HEK293 (cell line): Measurements from ENCODE around the gene CAMK1G.

Experiments
- CTCF ChIA-PET: fragments of 350-600 bp; formaldehyde crosslinking; extraction: SDS; loops from one replicate; lab custom pipeline; 2021; ENCODE audit warnings: antibody characterized with exemption; lab: Yijun Ruan, JAX
- POLR2A ChIA-PET: fragments of 300-600 bp; formaldehyde crosslinking; extraction: SDS; loops from one replicate; lab custom pipeline; 2020; ENCODE audit warnings: antibody characterized with exemption, inconsistent platforms; lab: Yijun Ruan, JAX
- H3K27ac ChIP-seq: fragments of 200-500 bp; sonication (Bioruptor generic); 2 replicates; pipeline ENCODE4 v1.5.1; 2014; ENCODE audit warnings: low read depth, low read length, control low read depth, inconsistent platforms; ENCODE audit errors: extremely low read depth
- H3K36me3 ChIP-seq, 2 experiments: fragments of 200-500 bp in 1 of 2; sonication (Bioruptor generic) in 1 of 2; 1 replicate in 1 of 2; 2 replicates in 1 of 2; pipeline ENCODE4 v1.5.1; 2014 to 2017; ENCODE audit warnings: inconsistent platforms in 2 of 2, low read length in 2 of 2; ENCODE audit not compliant: control insufficient read depth in 2 of 2, insufficient read depth in 1 of 2
- H3K4me1 ChIP-seq: fragments of 200-500 bp; sonication (Bioruptor generic); 2 replicates; pipeline ENCODE4 v1.5.1; 2014; ENCODE audit warnings: mild to moderate bottlenecking, low read length, inconsistent platforms; ENCODE audit not compliant: control insufficient read depth, insufficient read depth
- H3K4me3 ChIP-seq: 2 replicates; pipeline ENCODE4 v1.5.1; 2011; ENCODE audit warnings: low read depth, mild to moderate bottlenecking, control low read depth, low read length, moderate library complexity
- H3K9me3 ChIP-seq: fragments of 200-500 bp; sonication (Bioruptor generic); 2 replicates; pipeline ENCODE4 v1.5.1; 2014; ENCODE audit warnings: low read depth, low read length, inconsistent platforms; ENCODE audit not compliant: control insufficient read depth, insufficient read depth
- GFI1B ChIP-seq: fragments of 450-650 bp; formaldehyde crosslinking; IDR thresholded peaks from 2 replicates; pipeline ENCODE4 v1.5.1; 2016; ENCODE audit warnings: missing biosample characterization, missing genetic modification characterization
- MEIS1 ChIP-seq: sonication (generic); formaldehyde crosslinking; IDR thresholded peaks from 2 replicates; pipeline ENCODE4 v1.8.1; 2022; ENCODE audit warnings: missing genetic modification reagents, mild to moderate bottlenecking, borderline replicate concordance
- MZF1 ChIP-seq: fragments of 450-650 bp; formaldehyde crosslinking; IDR thresholded peaks from 2 replicates; pipeline ENCODE4 v1.5.1; 2017; ENCODE audit warnings: missing biosample characterization, missing genetic modification characterization, borderline replicate concordance
- YY1 ChIP-seq: fragments of 450-650 bp; formaldehyde crosslinking; IDR thresholded peaks from 2 replicates; pipeline ENCODE4 v1.5.1; 2018; ENCODE audit warnings: missing biosample characterization, missing genetic modification characterization
- ZFP3 ChIP-seq: fragments of 450-650 bp; formaldehyde crosslinking; IDR thresholded peaks from 2 replicates; pipeline ENCODE4 v1.5.1; 2016; ENCODE audit warnings: low read depth, missing biosample characterization, missing genetic modification characterization
- ZNF146 ChIP-seq: fragments of 450-650 bp; formaldehyde crosslinking; IDR thresholded peaks from 2 replicates; pipeline ENCODE4 v1.5.1; 2016; ENCODE audit warnings: missing biosample characterization, missing genetic modification characterization
- ZNF202 ChIP-seq: fragments of 450-650 bp; formaldehyde crosslinking; IDR thresholded peaks from 2 replicates; pipeline ENCODE4 v1.5.1; 2016; ENCODE audit warnings: missing biosample characterization, missing genetic modification characterization, borderline replicate concordance
- ZNF239 ChIP-seq: fragments of 450-650 bp; formaldehyde crosslinking; IDR thresholded peaks from 2 replicates; pipeline ENCODE4 v1.5.1; 2016; ENCODE audit warnings: missing biosample characterization, missing genetic modification characterization
- ZNF366 ChIP-seq: fragments of 450-650 bp; formaldehyde crosslinking; conservative IDR thresholded peaks from 2 replicates; pipeline ENCODE4 v1.5.1; 2016; ENCODE audit warnings: missing biosample characterization, missing genetic modification characterization
- ZNF677 ChIP-seq: fragments of 450-650 bp; IDR thresholded peaks from 2 replicates; pipeline ENCODE4 v1.5.0; 2018; ENCODE audit warnings: missing biosample characterization, mild to moderate bottlenecking, missing genetic modification characterization, moderate library complexity
- ZNF837 ChIP-seq: fragments of 450-650 bp; formaldehyde crosslinking; IDR thresholded peaks from 2 replicates; pipeline ENCODE4 v1.5.1; 2016; ENCODE audit warnings: missing biosample characterization, missing genetic modification characterization
- TF ChIP-seq, protein P1 (sequence below): fragments of 450-650 bp; formaldehyde crosslinking; IDR thresholded peaks from 2 replicates; pipeline ENCODE4 v1.5.1; 2016; ENCODE audit warnings: missing biosample characterization, missing genetic modification characterization
- TF ChIP-seq, protein P2 (sequence below): fragments of 450-650 bp; formaldehyde crosslinking; IDR thresholded peaks from 2 replicates; pipeline ENCODE4 v1.5.1; 2016; ENCODE audit warnings: missing biosample characterization, missing genetic modification characterization, borderline replicate concordance
- TF ChIP-seq, protein P3 (sequence below): fragments of 450-650 bp; formaldehyde crosslinking; IDR thresholded peaks from 2 replicates; pipeline ENCODE4 v1.5.1; 2016; ENCODE audit warnings: missing biosample characterization, missing genetic modification characterization, low read depth

The CAMK1G gene

DNA sequence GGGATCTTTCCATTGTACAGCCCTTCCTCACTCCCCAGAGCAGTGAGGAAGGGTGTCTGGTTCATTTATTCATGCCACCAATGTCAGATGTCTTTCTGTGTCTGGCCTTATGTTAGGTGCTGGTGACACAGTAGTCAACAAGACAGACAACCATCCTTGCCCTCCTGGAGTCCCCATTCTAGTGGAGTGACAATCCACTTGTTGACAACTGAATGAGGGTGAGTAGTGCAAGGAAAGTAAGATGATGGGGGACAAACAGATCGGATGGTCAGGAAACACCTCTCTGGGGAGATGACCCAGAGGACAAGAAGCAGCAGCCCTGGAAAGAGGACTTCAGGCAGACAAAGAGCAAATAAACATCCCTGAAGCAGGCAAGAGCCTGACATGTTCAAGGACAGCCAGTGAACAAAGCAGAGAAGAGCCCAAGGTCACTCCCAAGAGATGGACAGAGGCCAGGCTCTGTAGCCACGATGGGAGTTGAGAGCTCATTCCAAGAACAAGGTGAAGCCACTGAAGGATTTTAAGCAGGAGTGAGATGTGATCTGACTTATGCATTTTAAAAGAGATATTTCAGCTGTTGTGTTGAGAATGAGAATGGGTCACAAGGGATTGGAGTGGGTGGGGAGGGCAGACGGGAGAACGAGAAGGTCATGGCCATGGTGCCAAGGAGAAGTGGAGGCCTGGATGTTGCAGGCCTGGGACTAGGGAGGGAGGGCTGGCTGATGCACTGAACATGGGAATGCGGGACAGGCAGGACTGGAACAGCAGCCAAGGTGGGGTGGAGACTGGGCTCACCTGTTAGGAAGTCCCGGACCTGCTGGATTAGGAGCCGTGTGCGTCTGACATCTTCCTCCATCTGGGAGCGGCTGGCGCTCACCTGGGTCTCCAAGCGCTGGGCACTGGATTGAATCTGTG, 38.5 kb downstream of the CAMK1G start (continued):
- TF ChIP-seq, protein P1, sequence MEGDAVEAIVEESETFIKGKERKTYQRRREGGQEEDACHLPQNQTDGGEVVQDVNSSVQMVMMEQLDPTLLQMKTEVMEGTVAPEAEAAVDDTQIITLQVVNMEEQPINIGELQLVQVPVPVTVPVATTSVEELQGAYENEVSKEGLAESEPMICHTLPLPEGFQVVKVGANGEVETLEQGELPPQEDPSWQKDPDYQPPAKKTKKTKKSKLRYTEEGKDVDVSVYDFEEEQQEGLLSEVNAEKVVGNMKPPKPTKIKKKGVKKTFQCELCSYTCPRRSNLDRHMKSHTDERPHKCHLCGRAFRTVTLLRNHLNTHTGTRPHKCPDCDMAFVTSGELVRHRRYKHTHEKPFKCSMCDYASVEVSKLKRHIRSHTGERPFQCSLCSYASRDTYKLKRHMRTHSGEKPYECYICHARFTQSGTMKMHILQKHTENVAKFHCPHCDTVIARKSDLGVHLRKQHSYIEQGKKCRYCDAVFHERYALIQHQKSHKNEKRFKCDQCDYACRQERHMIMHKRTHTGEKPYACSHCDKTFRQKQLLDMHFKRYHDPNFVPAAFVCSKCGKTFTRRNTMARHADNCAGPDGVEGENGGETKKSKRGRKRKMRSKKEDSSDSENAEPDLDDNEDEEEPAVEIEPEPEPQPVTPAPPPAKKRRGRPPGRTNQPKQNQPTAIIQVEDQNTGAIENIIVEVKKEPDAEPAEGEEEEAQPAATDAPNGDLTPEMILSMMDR (tag by site-specific recombination) = no peak

DNA sequence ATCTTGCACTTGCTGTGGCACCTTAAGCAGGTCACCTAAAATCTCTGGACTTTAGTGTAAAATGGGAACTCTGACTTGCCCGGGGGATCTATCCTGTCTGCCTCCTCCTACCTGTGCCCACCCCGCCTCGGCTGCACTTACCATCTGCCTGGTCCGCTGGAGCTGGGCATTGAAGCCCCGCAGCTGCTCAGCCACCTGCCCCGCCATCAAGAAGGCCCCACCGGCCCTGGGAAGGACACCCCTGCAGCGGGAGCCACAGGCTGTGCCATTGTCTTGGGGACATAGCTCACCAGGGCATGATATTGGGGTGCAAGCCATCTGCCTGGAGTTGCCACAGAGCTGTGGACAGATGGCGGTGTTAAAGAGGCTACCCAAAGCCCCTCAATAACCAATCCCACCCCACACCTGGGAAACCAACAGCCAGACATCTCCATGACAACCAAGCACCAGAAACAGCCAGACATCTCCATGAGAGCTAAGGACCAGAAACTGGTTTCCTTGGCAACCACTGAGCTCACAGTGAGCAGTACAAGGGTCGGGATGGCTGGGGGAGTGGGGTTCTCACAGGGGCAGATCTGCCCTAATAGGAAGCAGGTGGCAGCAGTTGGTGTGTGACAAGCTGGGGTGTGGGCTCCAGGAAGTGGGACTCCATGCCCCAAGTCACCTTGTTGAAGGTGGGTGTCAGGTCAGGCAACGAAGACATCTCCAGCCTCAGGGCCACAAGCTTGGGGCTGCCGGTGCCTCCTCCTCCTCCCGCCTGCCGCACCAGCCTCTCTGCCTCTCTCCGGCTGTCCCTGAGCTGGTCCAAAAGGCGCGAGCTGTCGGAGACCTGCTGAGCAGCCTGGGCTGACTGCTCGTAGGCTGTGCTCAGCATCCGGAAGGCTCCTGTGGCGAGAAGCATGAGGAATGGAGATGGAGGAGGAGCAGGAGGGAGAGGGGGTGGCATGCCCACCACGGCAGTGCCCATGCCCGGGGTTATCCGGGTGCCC, 39.6 kb downstream of the CAMK1G start:
- H3K4me3 ChIP-seq = no peak overlapping the region
- H3K27ac ChIP-seq = no peak overlapping the region
- H3K36me3 ChIP-seq = no peaks in the 10 kb centered on the region
- TF ChIP-seq ZNF677 (tag by site-specific recombination) (no peak), ZNF239 (no peak), ZNF837 (no peak), MEIS1 (CRISPR knock-in tag) (no peak), MZF1 (tag by site-specific recombination) (no peak), GFI1B (tag by site-specific recombination) (no peak), ZNF146 (tag by site-specific recombination) (no peak), YY1 (tag by site-specific recombination) (no peak), ZNF202 (tag by site-specific recombination) (no peak)
- TF ChIP-seq, protein P2, sequence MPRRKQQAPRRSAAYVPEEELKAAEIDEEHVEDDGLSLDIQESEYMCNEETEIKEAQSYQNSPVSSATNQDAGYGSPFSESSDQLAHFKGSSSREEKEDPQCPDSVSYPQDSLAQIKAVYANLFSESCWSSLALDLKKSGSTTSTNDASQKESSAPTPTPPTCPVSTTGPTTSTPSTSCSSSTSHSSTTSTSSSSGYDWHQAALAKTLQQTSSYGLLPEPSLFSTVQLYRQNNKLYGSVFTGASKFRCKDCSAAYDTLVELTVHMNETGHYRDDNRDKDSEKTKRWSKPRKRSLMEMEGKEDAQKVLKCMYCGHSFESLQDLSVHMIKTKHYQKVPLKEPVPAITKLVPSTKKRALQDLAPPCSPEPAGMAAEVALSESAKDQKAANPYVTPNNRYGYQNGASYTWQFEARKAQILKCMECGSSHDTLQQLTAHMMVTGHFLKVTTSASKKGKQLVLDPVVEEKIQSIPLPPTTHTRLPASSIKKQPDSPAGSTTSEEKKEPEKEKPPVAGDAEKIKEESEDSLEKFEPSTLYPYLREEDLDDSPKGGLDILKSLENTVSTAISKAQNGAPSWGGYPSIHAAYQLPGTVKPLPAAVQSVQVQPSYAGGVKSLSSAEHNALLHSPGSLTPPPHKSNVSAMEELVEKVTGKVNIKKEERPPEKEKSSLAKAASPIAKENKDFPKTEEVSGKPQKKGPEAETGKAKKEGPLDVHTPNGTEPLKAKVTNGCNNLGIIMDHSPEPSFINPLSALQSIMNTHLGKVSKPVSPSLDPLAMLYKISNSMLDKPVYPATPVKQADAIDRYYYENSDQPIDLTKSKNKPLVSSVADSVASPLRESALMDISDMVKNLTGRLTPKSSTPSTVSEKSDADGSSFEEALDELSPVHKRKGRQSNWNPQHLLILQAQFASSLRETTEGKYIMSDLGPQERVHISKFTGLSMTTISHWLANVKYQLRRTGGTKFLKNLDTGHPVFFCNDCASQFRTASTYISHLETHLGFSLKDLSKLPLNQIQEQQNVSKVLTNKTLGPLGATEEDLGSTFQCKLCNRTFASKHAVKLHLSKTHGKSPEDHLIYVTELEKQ = no peak
- TF ChIP-seq, all 188 proteins: peak for 0
- Histone ChIP-seq H3K9me3 (no peaks in the 10 kb centered on the region), H3K4me1 (no peaks in the 10 kb centered on the region)
- ChIA-PET CTCF (interaction anchor here (0.7 to 1.0 kb wide), 3 partner anchors 46 to 126 kb away, joined by 3 to 4 read pairs (median 3); no protein-coding TSS in a partner anchor), POLR2A (no interaction called here)

DNA sequence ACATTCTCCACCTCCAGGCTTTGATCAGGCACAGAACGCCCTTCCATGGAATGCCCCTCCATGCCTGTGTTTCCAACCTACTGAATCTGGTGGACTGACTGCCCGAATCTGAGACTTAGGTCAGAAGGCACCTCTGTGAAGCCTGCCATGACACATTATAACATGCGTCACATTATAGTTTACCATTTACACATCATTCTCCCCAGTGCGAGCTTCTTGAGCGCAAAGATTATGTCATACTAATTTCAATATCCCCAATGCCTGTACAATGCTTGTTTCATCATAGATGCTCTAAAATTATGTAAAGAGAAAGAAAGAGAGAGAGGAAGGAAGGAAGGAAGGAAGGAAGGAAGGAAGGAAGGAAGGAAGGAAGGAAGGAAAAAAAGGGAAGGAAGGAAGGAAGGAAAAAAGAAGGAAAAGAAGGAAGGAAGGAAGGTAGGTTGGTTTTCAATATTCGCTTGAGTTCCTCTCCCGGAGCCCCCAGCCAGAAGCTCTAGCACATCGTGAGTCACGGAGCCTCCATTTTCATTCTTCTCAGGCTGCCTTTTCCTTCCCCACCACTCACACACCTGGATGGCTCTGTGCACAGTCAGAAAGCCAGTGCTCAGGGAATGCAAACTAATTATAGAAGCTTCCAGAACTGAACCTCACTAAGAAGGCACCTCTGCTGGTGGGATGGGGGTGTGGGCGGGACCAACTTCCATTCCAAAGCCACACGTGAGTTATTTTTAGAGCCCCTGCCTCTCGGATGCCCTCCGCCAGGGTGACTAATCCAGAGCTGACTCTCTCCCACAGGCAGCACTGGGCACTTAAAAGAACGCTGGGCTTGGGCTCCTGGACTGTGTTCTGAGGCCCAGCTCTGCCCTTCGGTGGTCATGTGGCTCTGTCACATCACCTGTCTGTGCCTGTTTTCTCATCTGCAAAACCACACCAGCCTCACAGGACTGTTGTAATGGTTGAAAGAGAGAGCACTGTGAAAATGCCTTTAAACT, 41.3 kb downstream of the CAMK1G start:
- Histone ChIP-seq H3K9me3 (no peaks in the 10 kb centered on the region), H3K27ac (no peak overlapping the region), H3K4me1 (no peaks in the 10 kb centered on the region), H3K4me3 (no peak overlapping the region)
- CTCF ChIA-PET = interaction anchor here (0.6 to 1.2 kb wide), 9 partner anchors 9 to 125 kb away, joined by 3 to 5 read pairs (median 3); no protein-coding TSS in a partner anchor
- POLR2A ChIA-PET = no interaction called here
- TF ChIP-seq ZFP3 (tag by site-specific recombination) (no peak), ZNF366 (peak; percentile 93)
- TF ChIP-seq, protein P3, sequence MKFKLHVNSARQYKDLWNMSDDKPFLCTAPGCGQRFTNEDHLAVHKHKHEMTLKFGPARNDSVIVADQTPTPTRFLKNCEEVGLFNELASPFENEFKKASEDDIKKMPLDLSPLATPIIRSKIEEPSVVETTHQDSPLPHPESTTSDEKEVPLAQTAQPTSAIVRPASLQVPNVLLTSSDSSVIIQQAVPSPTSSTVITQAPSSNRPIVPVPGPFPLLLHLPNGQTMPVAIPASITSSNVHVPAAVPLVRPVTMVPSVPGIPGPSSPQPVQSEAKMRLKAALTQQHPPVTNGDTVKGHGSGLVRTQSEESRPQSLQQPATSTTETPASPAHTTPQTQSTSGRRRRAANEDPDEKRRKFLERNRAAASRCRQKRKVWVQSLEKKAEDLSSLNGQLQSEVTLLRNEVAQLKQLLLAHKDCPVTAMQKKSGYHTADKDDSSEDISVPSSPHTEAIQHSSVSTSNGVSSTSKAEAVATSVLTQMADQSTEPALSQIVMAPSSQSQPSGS = 0 out of 2 replicates have a peak, but pooled peaks have one; percentile 50
- TF ChIP-seq, all 188 proteins: peak for 2
- no peaks in the 10 kb centered on the region for H3K36me3 ChIP-seq
